NCI-H2227 (cell line): Measurements from ENCODE around the gene HMGB1.
"Not testable (repeated sequence)": the region's sequence is repeated elsewhere in the genome, so short reads cannot be mapped to it uniquely, and the experiment has no call there.

ENCODE experiments used
- DNase-seq: peaks from one replicate; lab custom pipeline; 2025; ENCODE audit not compliant: unreplicated experiment; lab: John Stamatoyannopoulos, UW

HMGB1 gene

DNA sequence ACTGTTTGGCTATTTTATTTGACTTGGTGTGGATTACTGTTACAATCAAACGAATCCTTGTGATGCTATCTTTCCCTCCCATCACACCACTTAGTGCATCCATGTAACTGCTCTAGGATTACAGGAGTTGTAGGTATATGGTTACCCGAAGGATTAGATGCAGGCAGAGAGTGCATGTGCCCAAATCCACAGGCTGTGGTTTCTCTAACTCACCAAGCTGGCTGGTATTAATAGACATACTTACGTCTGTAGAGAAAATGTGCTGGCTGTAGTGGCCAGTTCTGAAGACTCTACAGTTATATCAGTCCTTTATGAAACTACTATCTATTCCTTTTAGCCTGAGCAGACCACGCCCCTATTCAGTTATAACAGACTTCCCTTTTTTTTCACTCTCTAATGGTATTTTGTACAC lies 1.1 kb upstream of the HMGB1 start:
- DNase-seq, result no peak

DNA sequence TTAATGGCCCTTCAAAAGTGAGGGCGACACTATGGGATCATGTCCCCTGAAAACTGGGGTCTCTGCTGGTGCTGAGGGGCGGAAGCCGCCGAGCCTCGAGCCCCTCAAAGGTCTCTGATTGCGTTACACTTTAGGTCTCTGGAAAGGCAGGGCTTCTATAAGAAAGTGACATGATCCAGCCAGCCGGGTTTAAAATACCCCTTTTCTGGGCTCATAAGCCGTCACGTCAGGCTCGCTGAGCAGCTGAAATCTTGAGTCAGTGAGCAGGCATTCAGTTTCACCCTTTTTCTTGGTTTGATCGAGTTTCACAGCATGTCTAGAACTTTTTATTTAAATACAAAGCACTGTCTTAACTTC lies 600 bp upstream of the HMGB1 start:
- peak; percentile 16 for DNase-seq

DNA sequence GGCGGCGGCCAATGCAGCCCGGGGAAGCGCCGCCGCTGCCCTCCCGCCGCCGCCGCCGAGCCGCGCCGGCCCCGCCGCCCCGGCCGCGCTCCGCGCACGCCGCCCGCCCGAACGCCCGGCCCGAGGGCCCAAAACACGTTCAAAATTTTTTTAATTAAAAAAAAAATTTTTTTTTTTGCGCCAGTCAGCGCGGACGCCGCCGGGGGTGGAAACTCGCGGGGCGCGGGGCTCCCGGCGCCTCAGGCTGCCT lies 468 bp downstream of the HMGB1 start:
- DNase-seq, result no peak

DNA sequence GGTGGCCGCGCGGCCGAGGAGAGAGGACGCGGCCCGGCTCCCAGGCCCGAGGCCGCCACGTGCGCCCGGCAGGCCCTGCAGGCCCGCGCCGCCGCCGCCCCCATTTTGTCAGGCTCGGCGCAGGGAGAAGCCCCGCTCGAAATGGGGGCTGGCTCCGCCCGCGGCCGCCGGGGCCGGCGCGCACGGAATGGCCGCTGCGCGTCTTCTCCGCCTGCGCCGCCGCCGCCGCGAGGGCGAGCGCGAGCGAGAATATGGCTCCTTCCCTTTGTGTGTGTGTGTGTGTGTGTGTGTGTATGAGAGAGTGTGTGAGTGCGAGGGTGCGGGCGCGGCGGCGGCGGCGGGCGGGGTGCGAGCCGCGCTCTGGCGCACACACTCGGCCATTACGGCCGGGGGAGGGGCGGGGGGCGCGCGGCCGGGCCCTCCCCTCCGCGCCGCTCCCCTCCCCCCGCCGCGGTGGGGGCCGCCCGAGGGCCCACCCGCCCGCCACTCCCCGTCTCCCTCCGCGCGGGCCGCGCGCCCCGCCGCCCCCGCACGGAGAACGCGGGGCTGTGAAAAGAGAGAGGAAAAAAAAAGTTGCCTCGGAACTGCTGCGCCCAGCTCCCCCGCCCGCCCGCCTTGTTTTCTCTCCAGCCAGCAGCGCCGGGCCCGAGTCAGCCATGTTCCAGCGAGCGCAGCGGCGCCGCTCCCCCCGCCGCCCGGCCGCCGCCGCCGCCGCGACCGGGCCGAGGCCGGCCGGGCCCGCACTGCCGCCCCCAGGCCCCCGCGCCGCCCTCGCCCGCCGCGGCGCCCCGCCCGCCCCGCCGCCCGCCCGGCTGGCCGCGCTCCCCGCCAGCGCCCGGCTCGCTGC lies 1.0 kb downstream of the HMGB1 start:
- peak; percentile 85 for DNase-seq

DNA sequence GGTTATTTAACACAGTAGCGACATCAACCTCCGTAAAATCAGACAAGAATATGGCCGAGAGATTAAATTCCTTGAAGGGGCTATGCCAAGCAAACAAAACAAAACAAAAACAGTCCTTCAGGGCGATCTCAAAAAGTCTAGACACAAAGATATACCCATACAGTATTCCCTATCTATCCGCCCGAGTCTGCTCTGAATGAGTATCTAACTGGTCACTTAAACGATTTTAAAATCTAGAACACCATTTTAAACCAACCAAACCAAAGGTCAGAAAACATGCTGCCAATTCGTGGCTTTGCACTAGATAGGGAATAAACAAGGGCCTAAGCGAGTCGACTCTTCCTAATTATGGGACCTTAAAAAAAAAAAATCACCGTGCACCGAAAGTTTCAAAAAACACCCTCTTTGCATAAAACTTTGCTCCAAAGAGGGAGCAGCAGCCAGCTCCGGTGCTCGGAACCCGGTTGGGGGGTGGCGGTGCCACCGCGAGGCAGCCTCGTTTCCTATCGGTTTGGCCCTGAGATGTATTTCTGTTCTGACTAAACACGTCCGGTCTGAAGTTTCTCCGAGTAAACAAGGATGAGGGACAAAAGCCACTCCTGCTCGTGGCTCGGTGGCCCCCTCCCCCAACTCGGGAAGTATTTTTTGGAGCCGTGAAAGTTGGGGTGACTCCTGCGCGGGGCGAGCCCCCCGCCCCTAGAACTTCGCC lies 1.8 kb downstream of the HMGB1 start:
- DNase-seq, result peak; percentile 54

DNA sequence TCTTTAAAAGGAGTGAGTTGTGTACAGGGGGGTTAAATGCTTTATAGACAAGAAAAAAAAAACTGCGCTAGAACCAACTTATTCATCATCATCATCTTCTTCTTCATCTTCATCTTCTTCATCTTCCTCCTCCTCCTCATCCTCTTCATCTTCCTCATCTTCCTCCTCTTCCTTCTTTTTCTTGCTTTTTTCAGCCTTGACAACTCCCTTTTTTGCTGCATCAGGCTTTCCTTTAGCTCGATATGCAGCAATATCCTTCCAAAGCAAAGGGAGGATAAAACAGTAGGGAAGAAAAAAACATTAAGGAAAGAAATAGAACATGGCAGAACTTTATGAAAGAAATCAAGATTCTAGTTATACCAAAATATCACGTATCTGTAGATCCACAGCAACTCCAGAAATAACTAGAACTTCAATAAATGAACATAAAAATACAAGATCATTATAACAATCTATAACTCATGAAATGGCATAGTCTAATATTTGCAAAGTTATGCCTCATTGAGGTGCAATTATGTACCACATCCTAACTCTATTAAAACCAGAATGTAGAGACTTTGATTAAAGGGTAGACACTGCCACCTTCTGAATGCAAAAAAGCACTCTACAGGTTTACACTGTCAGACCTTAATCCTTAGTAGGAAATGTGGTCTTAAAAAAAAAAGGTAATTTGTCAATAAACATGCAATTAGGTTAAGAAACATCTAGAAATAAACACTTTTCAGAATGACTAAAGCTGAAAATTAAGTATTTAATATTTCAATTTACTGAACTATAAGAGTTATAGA lies 4.3 kb downstream of the HMGB1 start:
- peak; percentile 3 for DNase-seq

DNA sequence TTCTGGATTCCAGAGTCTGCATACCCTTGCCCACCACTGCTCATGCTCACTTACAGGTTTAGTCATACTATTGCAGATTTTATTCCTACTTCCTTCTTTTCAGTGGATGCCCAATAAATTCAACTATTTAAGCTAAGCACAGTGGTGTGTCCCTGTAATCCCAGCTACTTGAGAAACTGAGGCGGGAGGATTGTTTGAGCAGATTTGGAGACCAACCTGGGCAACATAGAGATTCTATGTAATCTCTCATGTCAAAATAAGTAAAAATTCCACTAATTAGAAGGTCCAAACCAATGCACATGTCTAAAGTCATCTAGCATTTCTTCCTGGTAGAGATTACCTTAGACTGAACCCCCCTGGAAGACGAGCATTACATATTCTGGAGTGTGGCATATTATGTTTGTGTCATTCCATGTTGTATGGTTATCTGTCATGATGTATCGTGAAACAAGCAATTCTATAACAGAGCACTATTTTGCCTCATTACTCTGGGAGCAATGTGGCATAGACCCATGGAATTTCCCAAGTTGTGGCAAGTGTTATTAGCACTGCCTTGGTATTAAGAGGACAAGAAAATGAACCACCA lies 8.3 kb downstream of the HMGB1 start:
- DNase-seq, result no peak

DNA sequence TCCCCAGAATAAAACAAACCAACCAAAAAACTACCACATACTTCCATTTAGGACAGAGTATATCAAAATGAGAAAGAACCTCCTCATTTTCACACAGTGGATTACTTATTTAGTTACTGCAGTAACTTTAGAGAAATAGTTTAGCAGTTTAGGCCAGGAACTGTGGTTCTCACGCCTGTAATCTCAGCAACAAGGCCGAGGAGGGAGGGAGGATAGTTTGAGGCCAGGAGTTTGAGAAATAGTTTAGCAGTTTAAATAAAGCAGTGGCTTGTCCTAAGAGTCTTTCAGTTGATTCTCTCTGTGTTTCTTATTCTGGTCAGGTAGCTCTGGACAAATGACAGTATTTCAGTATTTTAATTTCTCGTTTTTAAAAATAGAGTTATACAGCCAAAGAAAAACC lies 9.4 kb downstream of the HMGB1 start:
- DNase-seq, result no peak

DNA sequence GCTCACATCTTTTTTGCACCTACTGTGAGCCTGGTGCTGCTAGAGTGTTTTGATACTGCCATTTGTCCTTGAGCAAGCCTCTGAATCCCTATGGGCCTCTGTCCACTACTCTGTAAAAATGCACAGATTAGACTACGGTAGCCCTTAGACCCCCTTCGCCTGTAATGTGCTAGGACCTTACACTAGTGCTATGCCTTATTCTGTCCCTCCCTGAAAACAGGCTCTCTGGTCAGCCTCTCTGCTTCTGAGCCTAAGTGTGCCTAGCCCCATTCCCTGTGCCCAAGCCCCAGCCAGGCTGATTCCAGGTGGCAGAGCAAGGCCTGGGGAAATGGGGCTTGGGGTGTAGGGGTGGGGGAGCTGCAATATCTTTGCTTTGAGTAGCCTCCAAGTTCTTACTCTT lies 10.7 kb downstream of the HMGB1 start:
- no peak for DNase-seq

DNA sequence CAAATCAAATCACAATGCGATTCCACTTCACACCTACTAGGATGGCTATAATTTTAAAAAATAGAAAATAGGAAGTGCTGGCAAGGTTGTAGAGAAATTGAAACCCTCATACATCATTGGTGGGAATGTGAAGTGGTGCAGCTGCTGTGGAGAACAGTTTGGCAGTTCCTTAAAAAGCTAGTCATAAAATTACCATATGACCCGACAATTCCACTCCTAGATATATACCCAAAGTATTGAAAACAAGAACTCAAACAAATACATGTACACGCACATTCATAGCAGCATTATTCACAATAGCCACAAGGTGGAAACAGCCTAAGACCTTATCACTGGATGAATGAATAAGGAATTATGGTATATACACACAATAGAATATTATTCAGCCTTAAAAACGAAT lies 12.0 kb downstream of the HMGB1 start:
- no peak for DNase-seq

DNA sequence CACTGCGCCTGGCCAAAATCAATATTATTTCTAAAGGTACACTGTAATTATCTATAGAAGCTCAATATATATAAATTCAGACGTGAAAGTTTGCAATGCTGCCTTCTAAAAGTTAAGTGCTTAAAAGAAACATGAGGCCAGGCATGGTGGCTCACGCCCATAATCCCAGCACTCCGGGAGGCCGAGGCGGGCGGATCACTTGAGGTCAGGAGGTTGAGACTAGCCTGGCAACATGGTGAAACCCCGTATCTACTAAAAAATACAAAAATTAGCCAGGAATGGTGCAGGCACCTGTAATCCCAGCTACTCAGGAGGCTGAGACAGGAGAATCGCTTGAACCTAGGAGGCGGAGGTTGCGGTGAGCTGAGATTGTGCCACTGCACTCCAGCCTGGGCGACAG lies 14.3 kb downstream of the HMGB1 start:
- DNase-seq, result not testable (repeated sequence)

DNA sequence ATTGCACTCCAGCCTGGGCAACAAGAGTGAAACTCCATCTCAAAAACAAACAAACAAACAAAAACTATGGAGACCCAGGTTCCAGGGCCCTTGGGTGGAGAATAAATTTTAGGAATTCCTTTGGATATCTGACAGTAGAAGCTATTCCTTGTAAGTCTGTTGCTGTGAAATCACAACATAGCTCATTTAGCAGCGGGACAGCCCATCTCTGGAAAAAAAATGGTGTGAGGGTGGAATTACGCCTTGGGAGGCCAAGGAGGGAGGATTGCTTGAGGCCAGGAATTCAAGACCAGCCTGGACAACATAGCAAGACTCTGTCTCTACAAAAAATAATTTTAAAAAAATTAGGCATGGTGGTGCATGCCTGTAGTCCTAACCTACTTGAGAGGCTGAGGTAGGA lies 15.7 kb downstream of the HMGB1 start:
- DNase-seq, result no peak

DNA sequence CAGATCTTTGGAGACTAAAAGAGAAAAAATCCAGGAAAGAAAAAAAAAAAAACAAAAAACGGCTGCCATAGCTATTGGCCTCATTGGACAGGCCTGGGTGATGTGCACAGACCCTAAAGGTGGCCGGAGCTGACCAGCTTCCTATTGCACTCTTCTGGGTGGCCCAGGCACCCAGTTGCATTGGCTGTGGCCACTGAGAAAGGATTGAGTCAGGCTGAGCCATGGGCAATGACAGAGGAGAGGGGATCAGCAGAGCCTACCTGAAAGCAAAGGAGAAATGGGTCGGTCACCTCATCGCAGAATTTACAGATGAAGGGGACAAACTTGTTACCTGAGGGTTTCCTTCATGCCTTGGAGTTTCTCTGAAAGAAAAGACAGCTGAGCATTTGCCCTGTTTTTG lies 17.3 kb downstream of the HMGB1 start:
- no peak for DNase-seq

DNA sequence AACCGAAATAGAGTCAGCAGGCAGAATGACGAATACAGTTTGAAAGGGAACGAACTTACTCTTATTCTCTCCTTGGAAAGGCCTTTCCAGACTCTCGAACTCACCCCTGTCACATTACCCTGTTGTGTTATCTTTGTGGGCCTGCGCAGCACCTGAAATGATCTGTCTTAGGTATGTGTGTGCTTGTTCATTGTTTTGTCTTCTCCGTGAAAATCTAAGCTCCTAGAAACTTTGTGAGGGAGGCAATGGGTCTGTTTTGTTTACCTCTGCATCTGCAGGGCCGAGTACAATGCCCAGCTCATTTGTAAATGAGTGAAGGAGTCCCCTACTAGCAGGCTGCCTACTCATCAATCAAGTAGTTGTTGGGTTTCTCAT lies 19.6 kb downstream of the HMGB1 start:
- DNase-seq, result no peak

DNA sequence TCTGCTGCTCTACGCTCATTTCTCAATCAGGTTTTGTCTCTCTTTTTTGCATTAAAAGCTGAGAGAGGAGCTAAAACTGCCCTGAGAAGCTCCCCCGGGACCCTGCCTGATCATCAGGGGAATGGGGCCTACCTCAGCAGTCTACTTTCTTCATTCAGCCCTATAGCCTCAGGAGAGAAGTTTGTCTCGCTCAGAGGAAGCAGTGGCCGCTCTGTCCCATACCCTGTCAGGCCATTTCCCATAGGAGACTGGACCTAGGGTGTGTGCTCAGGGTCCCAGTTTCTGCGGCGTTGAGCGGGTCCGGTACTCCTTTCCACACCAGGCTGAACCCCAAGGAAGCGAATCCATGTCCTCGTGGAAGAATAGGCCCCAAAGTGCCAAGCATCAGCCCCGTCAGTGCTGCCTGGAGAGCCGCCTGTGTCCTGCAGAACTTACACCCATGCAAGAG lies 21.8 kb downstream of the HMGB1 start:
- no peak for DNase-seq

DNA sequence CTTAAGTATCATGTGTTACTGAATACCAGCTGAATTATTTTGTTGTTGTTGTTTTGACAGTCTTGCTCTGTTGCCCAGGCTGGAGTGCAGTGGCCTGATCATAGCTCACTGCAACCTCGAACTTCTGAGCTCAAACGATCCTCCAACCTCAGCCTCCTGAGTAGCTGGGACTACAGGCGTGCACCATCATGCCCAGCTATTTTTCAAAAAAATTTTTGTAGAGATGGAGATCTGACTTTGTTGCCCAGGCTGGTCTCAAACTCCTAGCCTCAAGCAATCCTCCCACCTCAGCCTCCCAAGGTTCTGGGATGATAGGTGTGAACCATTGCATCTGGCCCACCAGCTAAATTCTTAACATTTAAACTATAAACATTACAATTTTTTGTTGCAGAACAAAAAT lies 22.2 kb downstream of the HMGB1 start:
- DNase-seq, result not testable (repeated sequence)

DNA sequence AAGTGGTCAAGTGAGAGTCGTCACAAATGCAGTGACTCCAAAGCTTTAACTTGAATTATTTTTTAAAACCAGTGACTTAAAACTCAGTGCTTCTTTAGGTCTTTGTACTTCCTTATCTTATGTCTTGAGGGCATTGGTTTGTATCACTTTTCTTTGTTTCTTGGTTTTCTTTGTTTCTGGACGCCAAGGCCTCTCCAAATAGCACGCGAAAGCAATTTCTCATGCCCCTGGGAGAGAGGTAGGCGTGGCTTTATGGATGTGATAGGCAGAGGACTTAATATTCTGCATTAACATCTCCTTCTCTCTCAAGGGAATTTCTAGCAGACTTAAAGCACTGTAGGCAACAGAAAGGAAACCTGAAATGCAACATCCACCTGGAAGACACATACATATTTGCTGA lies 22.8 kb downstream of the HMGB1 start:
- peak; percentile 2 for DNase-seq

DNA sequence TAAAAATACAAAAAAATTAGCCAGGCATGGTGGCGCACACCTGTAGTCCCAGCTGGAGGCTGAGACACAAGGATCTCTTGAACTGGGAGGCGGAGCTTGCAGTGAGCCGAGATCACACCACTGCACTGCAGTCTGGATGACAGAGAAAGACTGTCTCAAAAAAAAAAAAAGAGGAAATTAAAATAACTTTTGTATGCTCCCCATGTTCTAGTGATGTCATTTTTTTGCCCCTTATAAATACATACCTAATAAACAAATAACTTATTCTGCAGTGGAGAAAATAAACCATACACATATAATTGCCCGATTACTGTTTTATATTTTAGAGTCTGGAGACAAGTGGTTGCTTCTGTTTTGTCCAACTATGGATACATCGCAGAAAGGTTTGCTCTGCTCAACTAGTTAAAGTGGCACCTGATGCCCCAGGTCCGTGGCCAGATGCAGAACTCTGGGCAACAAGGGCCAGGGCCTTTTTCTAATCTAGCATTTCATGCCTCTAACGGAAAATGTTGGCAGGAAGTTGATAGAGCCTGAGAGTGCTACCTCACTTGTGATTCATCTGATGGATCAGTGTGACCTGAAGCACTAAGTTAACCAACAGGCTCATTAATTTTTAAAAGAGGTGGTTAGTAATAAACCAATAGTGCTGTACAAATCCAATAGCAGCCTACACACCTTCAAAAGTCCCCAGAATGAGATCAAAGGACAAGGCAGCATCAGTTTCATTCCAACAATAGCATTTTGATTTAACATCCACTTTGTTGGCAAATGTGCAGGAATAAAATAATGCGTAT lies 24.6 kb downstream of the HMGB1 start:
- no peak for DNase-seq

DNA sequence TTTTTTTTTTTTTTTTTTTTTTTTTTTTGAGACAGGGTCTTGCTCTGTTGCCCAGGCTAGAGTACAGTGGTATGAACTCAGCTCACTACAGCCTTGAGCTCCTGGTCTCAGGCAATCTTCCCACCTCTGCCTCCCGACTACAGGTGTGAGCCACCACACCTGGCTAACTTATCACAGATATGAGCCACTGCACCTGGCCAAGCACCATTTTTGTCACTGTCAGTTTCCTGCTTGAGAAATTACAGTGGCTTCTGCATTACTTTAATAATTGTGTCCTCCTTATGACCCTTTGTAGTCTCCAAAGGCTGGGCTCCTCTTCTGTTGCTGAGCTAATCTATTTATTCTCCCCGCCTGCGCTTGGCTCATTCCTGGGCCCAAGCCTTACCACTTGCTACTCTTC lies 27.4 kb downstream of the HMGB1 start:
- DNase-seq, result no peak

DNA sequence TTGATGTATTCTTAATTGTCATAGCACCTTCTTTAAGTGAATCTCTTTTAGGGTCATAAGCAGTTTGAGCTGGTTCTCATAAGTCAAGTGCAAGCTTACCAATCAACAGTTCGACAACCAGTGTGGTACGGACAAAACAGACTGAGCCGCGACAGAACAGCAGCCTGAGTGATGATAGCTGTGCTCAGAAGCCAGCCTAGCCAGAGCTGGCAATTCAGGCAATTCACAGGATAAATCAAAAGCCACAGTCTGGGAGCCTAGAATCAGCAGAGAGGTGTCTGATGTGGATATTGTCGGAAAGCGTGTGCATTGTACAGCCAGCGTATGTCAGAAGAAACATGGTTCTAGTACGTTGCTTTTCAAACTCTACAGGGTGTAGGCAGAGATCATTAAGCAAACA lies 28.6 kb downstream of the HMGB1 start:
- DNase-seq, result no peak

DNA sequence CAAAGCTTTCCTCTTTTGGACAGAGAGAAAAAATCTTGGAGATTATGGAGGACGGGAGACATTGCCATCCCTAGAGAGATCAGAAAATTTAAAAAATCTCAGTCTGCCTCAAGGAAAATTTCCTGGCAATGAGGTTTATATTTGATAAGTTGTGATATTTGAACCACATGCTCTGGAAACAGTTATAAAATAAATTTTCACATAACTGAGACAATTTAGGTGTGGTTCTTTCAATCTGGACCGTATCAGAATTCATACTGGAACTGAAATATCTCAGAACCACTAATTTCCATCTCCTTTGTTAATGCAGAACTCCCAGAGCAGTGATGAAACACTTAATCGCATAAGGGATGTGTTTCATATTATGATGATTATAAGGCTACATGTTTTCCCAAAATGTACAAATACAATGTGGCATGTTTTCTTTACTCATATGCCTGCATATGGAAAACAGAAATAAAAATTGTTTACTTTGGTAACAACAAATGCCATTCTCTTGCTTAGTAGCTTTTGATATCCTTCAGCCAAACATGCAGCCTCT lies 29.8 kb downstream of the HMGB1 start:
- DNase-seq, result no peak
